Fibroblast of lung (primary cell): Measurements from ENCODE around the gene ABCC5.

ENCODE experiments used
- CTCF ChIP-seq, 2 donors: IDR thresholded peaks in 1 of 2; conservative IDR thresholded peaks in 1 of 2; 1 replicate in 1 of 2; 2 replicates in 1 of 2; pipeline ENCODE4 v1.5.1; 2011 to 2012; ENCODE audit warnings: low read length in 2 of 2, control low read depth in 1 of 2, inconsistent platforms in 1 of 2, low read depth in 1 of 2, mild to moderate bottlenecking in 1 of 2
- EZH2 ChIP-seq: IDR thresholded peaks from 2 replicates; pipeline ENCODE4 v1.5.1; 2012; ENCODE audit warnings: low read length, control low read depth, mild to moderate bottlenecking; ENCODE audit errors: missing control alignments

- no peak for TF ChIP-seq CTCF (conservative IDR thresholded peaks at IDR 0.05 in 1 of 2, IDR thresholded peaks at IDR 0.05 in 1 of 2; ENCODE audit: low read depth in 1 of 2, low read length in 2 of 2)
- no peak for TF ChIP-seq EZH2
These were observed 4.6 kb upstream of the ABCC5 start for GRCh38 chr3:184022323-184022722.
